ENCODE measurements around the gene SYT1. TPM values are rescaled to one million over a fixed set of nuclear protein-coding genes. Genes with fewer than 3 reads are reported as not detected.

Gene SYT1
- total and polyA plus RNA-seq, 2 donors (not counting 3 experiments of a cell fraction or from before 2014, with no cell fraction given), result 3.2 to 15.3 TPM

GRCh38 chr12:79451365-79451764 lies 586.8 kb downstream of the SYT1 start:
- Histone ChIP-seq H3K9me3 (replicated peaks; ENCODE audit: control insufficient read depth, insufficient read depth, low read length) (no peaks in the 10 kb centered on the region), H3K9ac (replicated peaks; ENCODE audit: extremely low read depth, insufficient read depth, low read length) (peak overlapping the region; percentile 32), H3K27ac (ENCODE audit: insufficient read depth, low read depth, low read length) (peak overlapping the region; percentile 79), H3K4me1 (ENCODE audit: control insufficient read depth, extremely low read depth, insufficient read depth, low read length) (peaks cover 44% of the 10 kb centered on the region), H2AFZ (ENCODE audit: low read depth, low read length) (no peak overlapping the region), H3K79me2 (ENCODE audit: control insufficient read depth, insufficient read depth, low read length) (no peaks in the 10 kb centered on the region), H3K9me1 (replicated peaks; ENCODE audit: control insufficient read depth, extremely low read depth, insufficient read depth, low read length) (no peaks in the 10 kb centered on the region), H3K27me3 (ENCODE audit: control insufficient read depth in 2 of 2, insufficient read depth in 2 of 2, low read length in 2 of 2) (no peaks in the 10 kb centered on the region), H3K36me3 (ENCODE audit: control insufficient read depth in 2 of 2, extremely low read depth in 1 of 2, insufficient read depth in 2 of 2, low read length in 2 of 2) (no peaks in the 10 kb centered on the region), H3K4me2 (ENCODE audit: insufficient read depth, low read length) (peak overlapping the region; percentile 8), H4K20me1 (replicated peaks; ENCODE audit: control insufficient read depth, extremely low read depth, insufficient read depth, low read length) (no peaks in the 10 kb centered on the region), H3K4me3 (replicated peaks in 1 of 3; ENCODE audit: insufficient read depth in 1 of 3, low read depth in 1 of 3, low read length in 3 of 3) (no peak overlapping the region)
- no peak for FAIRE-seq
- BruUV-seq (replicated peaks), result no TSS peak
- TF ChIP-seq JUN (IDR thresholded peaks at IDR 0.05; ENCODE audit: borderline replicate concordance, insufficient read depth, insufficient read length, low read depth), result no peak
- TF ChIP-seq MYC (IDR thresholded peaks at IDR 0.05; ENCODE audit: low read depth, low read length), result no peak
- TF ChIP-seq POLR2A (IDR thresholded peaks at IDR 0.05; ENCODE audit: low read depth, low read length), result no peak
- no peak for TF ChIP-seq GATA2 (IDR thresholded peaks at IDR 0.05; ENCODE audit: insufficient read depth, insufficient read length, low read depth, low read length)
- TF ChIP-seq, protein P1, sequence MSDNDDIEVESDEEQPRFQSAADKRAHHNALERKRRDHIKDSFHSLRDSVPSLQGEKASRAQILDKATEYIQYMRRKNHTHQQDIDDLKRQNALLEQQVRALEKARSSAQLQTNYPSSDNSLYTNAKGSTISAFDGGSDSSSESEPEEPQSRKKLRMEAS (IDR thresholded peaks at IDR 0.05; ENCODE audit: insufficient read depth, insufficient read length), result no peak
- TF ChIP-seq FOS (IDR thresholded peaks at IDR 0.05; ENCODE audit: borderline replicate concordance, insufficient read depth, low read length), result no peak
- TF ChIP-seq POLR2AphosphoS5 (IDR thresholded peaks at IDR 0.05; ENCODE audit: insufficient read depth, low read depth, low read length), result no peak
- TF ChIP-seq EZH2 (IDR thresholded peaks at IDR 0.05; ENCODE audit: borderline replicate concordance, low read depth, low read length, severe bottlenecking), result no peak
- TF ChIP-seq, protein P2, sequence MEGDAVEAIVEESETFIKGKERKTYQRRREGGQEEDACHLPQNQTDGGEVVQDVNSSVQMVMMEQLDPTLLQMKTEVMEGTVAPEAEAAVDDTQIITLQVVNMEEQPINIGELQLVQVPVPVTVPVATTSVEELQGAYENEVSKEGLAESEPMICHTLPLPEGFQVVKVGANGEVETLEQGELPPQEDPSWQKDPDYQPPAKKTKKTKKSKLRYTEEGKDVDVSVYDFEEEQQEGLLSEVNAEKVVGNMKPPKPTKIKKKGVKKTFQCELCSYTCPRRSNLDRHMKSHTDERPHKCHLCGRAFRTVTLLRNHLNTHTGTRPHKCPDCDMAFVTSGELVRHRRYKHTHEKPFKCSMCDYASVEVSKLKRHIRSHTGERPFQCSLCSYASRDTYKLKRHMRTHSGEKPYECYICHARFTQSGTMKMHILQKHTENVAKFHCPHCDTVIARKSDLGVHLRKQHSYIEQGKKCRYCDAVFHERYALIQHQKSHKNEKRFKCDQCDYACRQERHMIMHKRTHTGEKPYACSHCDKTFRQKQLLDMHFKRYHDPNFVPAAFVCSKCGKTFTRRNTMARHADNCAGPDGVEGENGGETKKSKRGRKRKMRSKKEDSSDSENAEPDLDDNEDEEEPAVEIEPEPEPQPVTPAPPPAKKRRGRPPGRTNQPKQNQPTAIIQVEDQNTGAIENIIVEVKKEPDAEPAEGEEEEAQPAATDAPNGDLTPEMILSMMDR (IDR thresholded peaks at IDR 0.05; ENCODE audit: extremely low read depth in 1 of 2, insufficient read depth in 1 of 2, low read depth in 1 of 2, low read length in 2 of 2), result no peak
- POLR2A ChIA-PET, result interaction anchor here (1.0 to 1.2 kb wide), 3 partner anchors 31 to 239 kb away, joined by 3 read pairs; partner anchors contain the start of gene PAWR
- CTCF ChIA-PET, result interaction anchor here (0.9 to 1.7 kb wide), 5 partner anchors 24 to 735 kb away, joined by 3 to 15 read pairs (median 3); no protein-coding TSS in a partner anchor
- no peak for DNase-seq (ENCODE audit: low read depth, low spot score)
- dilution Hi-C loops (cut with MboI; ENCODE audit: extremely low pct_ligation_motif_present, low sequenced_read_pairs) (no loop called here), intact Hi-C loops (cut with micrococcal nuclease) (loop anchor here (5.0 kb wide), 1 partner anchor 71 kb away; no protein-coding TSS in a partner anchor)

Measured in endothelial cell of umbilical vein (primary cell).